GM23248 (cell line): ENCODE results near the gene PTPN7. TPM values are rescaled to one million over a fixed set of nuclear protein-coding genes. Genes with fewer than 3 reads are reported as not detected.
"Not testable (repeated sequence)": the region's sequence is repeated elsewhere in the genome, so short reads cannot be mapped to it uniquely, and the experiment has no call there.

Experiments used
- DNase-seq: peaks from one replicate; pipeline ENCODE4 v3.0.0-alpha.2; 2015
- H2AFZ ChIP-seq: fragments of 200-600 bp; sonication (generic); 2 replicates; pipeline ENCODE4 v1.6.1; 2016; ENCODE audit warnings: antibody characterized with exemption
- H3F3A ChIP-seq: fragments of 200-600 bp; sonication (generic); 2 replicates; pipeline ENCODE4 v1.6.1; 2016; ENCODE audit warnings: mild to moderate bottlenecking, antibody characterized with exemption, mixed run types; ENCODE audit not compliant: insufficient read depth
- H3K27ac ChIP-seq: fragments of 200-600 bp; sonication (generic); 2 replicates; pipeline ENCODE4 v1.5.1; 2016; ENCODE audit warnings: mild to moderate bottlenecking
- H3K27me3 ChIP-seq: fragments of 200-600 bp; sonication (generic); replicated peaks from 2 replicates; pipeline ENCODE4 v1.6.1; 2016; ENCODE audit warnings: mild to moderate bottlenecking; ENCODE audit not compliant: insufficient read depth
- H3K36me3 ChIP-seq: fragments of 200-600 bp; sonication (generic); 2 replicates; pipeline ENCODE4 v1.6.1; 2016; ENCODE audit warnings: low read depth, mild to moderate bottlenecking
- H3K4me1 ChIP-seq: fragments of 200-600 bp; sonication (generic); 2 replicates; pipeline ENCODE4 v1.6.1; 2016; ENCODE audit warnings: mild to moderate bottlenecking; ENCODE audit not compliant: insufficient read depth
- H3K4me2 ChIP-seq: fragments of 200-600 bp; sonication (generic); one replicate; pipeline ENCODE4 v1.6.1; 2016; ENCODE audit warnings: mild to moderate bottlenecking; ENCODE audit not compliant: unreplicated experiment
- H3K4me3 ChIP-seq: fragments of 200-600 bp; sonication (generic); 2 replicates; pipeline ENCODE4 v1.5.1; 2016; ENCODE audit warnings: mild to moderate bottlenecking
- H3K79me2 ChIP-seq: fragments of 200-600 bp; sonication (generic); 2 replicates; pipeline ENCODE4 v1.6.1; 2016; ENCODE audit warnings: mild to moderate bottlenecking; ENCODE audit not compliant: insufficient read depth
- H3K9ac ChIP-seq: fragments of 200-600 bp; sonication (generic); 2 replicates; pipeline ENCODE4 v1.6.1; 2016; ENCODE audit warnings: mild to moderate bottlenecking
- H3K9me2 ChIP-seq: fragments of 200-600 bp; sonication (generic); 2 replicates; pipeline ENCODE4 v1.6.1; 2016; ENCODE audit warnings: mixed run types, mild to moderate bottlenecking, moderate library complexity; ENCODE audit not compliant: insufficient read depth
- H3K9me3 ChIP-seq: fragments of 200-600 bp; sonication (generic); one replicate; pipeline ENCODE4 v1.6.1; 2017; ENCODE audit warnings: low read depth
- H4K20me1 ChIP-seq: fragments of 200-600 bp; sonication (generic); 2 replicates; pipeline ENCODE4 v1.6.0; 2016; ENCODE audit not compliant: insufficient read depth
- EZH2 ChIP-seq: fragments of 200-600 bp; sonication (generic); IDR thresholded peaks from 2 replicates; pipeline ENCODE4 v1.6.1; 2018; ENCODE audit warnings: antibody characterized with exemption, mild to moderate bottlenecking; ENCODE audit not compliant: insufficient read depth, poor library complexity, severe bottlenecking
- EZH2phosphoT487 ChIP-seq: fragments of 200-600 bp; sonication (generic); IDR thresholded peaks from 2 replicates; pipeline ENCODE4 v1.6.1; 2018; ENCODE audit warnings: antibody characterized with exemption, moderate library complexity, mild to moderate bottlenecking, low read depth; ENCODE audit not compliant: insufficient read depth
- WGBS, 2 experiments: methylation state at CpG; one replicate each; pipeline ENCODE4 v1.1.6; 2015 to 2017; ENCODE audit warnings: low lambda C conversion rate in 2 of 2, low coverage in 1 of 2; ENCODE audit errors: missing lambda C conversion rate in 2 of 2; 5-methylcytosine and 5-hydroxymethylcytosine counted together
- in situ Hi-C: fragments of 300-500 bp; cut with MboI; formaldehyde crosslinking; loops from 2 replicates; pipeline ENCODE4 v1.15.0; 2020
- polyA plus RNA-seq: library from polyadenylated mRNA; unstranded; fragments of >200 nt; fragmentation: Nextera tagmentation; extraction: Ambion mirVana; gene quantifications from 2 replicates; pipeline ENCODE4 v1.2.1, GENCODE V29; 2016
- total RNA-seq: library from RNA; depleted of rRNA; stranded (reverse); fragments of >200 nt; shearing (Covaris generic); gene quantifications from 2 replicates; pipeline ENCODE4 v1.2.3, GENCODE V29; 2014

The PTPN7 gene
- total and polyA plus RNA-seq, 2 experiments from 2014 or later, result not detected

GRCh38 chr1:202150187-202150586 is 10.2 kb downstream of the PTPN7 start:
- Histone ChIP-seq H3F3A (no peaks in the 10 kb centered on the region), H3K36me3 (no peaks in the 10 kb centered on the region), H3K27ac (no peak overlapping the region), H3K9ac (no peak overlapping the region), H2AFZ (no peak overlapping the region), H3K4me3 (no peak overlapping the region), H3K9me2 (no peaks in the 10 kb centered on the region), H3K27me3 (0 out of 2 replicates have a peak, but pooled peaks cover 5% of the 10 kb centered on the region), H3K79me2 (0 out of 2 replicates have a peak, but pooled peaks cover 4% of the 10 kb centered on the region), H4K20me1 (no peaks in the 10 kb centered on the region), H3K9me3 (no peaks in the 10 kb centered on the region), H3K4me1 (peaks cover 7% of the 10 kb centered on the region; the same call in 1 of the 2 replicates), H3K4me2 (no peak overlapping the region)
- in situ Hi-C loops, result no loop called here
- TF ChIP-seq EZH2phosphoT487, result no peak
- no peak for DNase-seq
- WGBS, 2 experiments, result 81 to 85% methylated on average over 9 of the region's 9 CpGs

GRCh38 chr1:202149566-202149965 is 10.8 kb downstream of the PTPN7 start:
- in situ Hi-C loops, result no loop called here
- no peaks in the 10 kb centered on the region for H4K20me1 ChIP-seq
- no peaks in the 10 kb centered on the region for H3K9me2 ChIP-seq
- WGBS, 2 experiments, result 32 to 47% methylated on average over 4 of the region's 4 CpGs
- DNase-seq, result peak; percentile 71
- no peak overlapping the region for H3K4me3 ChIP-seq
- H2AFZ ChIP-seq, result no peak overlapping the region
- peak overlapping the region; percentile 31 for H3K4me2 ChIP-seq
- no peaks in the 10 kb centered on the region for H3K36me3 ChIP-seq
- TF ChIP-seq EZH2, result no peak
- no peak for TF ChIP-seq EZH2phosphoT487
- H3K4me1 ChIP-seq, result peaks cover 9% of the 10 kb centered on the region; the same call in 1 of the 2 replicates
- 0 out of 2 replicates have a peak, but pooled peaks cover 5% of the 10 kb centered on the region for H3K27me3 ChIP-seq
- no peak overlapping the region for H3K27ac ChIP-seq
- H3K9me3 ChIP-seq, result no peaks in the 10 kb centered on the region
- 0 out of 2 replicates have a peak, but pooled peaks cover 10% of the 10 kb centered on the region for H3K79me2 ChIP-seq
- no peak overlapping the region for H3K9ac ChIP-seq
- H3F3A ChIP-seq, result no peaks in the 10 kb centered on the region

- TF ChIP-seq EZH2phosphoT487, result no peak
- no peak for TF ChIP-seq EZH2
- no peaks in the 10 kb centered on the region for H4K20me1 ChIP-seq
- peaks cover 17% of the 10 kb centered on the region for H3K79me2 ChIP-seq
- in situ Hi-C loops, result no loop called here
- H3K4me2 ChIP-seq, result no peak overlapping the region
- H3K9ac ChIP-seq, result no peak overlapping the region
- 68 to 82% methylated on average over 4 of the region's 4 CpGs for WGBS, 2 experiments
- no peaks in the 10 kb centered on the region for H3K9me2 ChIP-seq
- no peaks in the 10 kb centered on the region for H3F3A ChIP-seq
- H3K4me1 ChIP-seq, result peaks cover 9% of the 10 kb centered on the region; the same call in 1 of the 2 replicates
- H2AFZ ChIP-seq, result no peak overlapping the region
- no peak overlapping the region for H3K4me3 ChIP-seq
- no peaks in the 10 kb centered on the region for H3K9me3 ChIP-seq
- H3K36me3 ChIP-seq, result no peaks in the 10 kb centered on the region
- DNase-seq, result no peak
- no peak overlapping the region for H3K27ac ChIP-seq
- 0 out of 2 replicates have a peak, but pooled peaks cover 5% of the 10 kb centered on the region for H3K27me3 ChIP-seq
Measured at GRCh38 chr1:202148391-202148790, 12.0 kb downstream of the PTPN7 start.

GRCh38 chr1:202146993-202147392 is 13.4 kb downstream of the PTPN7 start:
- peaks cover 31% of the 10 kb centered on the region for H3K79me2 ChIP-seq
- no peak overlapping the region for H3K4me3 ChIP-seq
- no peak overlapping the region for H3K9ac ChIP-seq
- peaks cover 2% of the 10 kb centered on the region for H4K20me1 ChIP-seq
- no peaks in the 10 kb centered on the region for H3K9me2 ChIP-seq
- no peaks in the 10 kb centered on the region for H3K9me3 ChIP-seq
- H2AFZ ChIP-seq, result no peak overlapping the region
- H3K4me2 ChIP-seq, result no peak overlapping the region
- TF ChIP-seq EZH2phosphoT487, result no peak
- no peak for TF ChIP-seq EZH2
- no peaks in the 10 kb centered on the region for H3K36me3 ChIP-seq
- peaks cover 9% of the 10 kb centered on the region; the same call in 1 of the 2 replicates for H3K4me1 ChIP-seq
- no peak for DNase-seq
- in situ Hi-C loops, result no loop called here
- WGBS, 2 experiments, result 63 to 70% methylated on average over 3 of the region's 3 CpGs
- no peaks in the 10 kb centered on the region for H3F3A ChIP-seq
- H3K27me3 ChIP-seq, result no peaks in the 10 kb centered on the region
- no peak overlapping the region for H3K27ac ChIP-seq

GRCh38 chr1:202146279-202146678 is 14.1 kb downstream of the PTPN7 start:
- DNase-seq, result no peak
- Histone ChIP-seq H4K20me1 (peaks cover 5% of the 10 kb centered on the region), H3K27me3 (no peaks in the 10 kb centered on the region), H3K79me2 (peaks cover 38% of the 10 kb centered on the region), H3K9ac (no peak overlapping the region), H2AFZ (no peak overlapping the region), H3K9me2 (no peaks in the 10 kb centered on the region), H3K9me3 (no peaks in the 10 kb centered on the region), H3K4me1 (peaks cover 9% of the 10 kb centered on the region; the same call in 1 of the 2 replicates), H3K27ac (no peak overlapping the region), H3K4me2 (no peak overlapping the region), H3K4me3 (no peak overlapping the region), H3F3A (no peaks in the 10 kb centered on the region), H3K36me3 (no peaks in the 10 kb centered on the region)
- in situ Hi-C loops, result no loop called here
- 92 to 97% methylated on average over 5 of the region's 5 CpGs for WGBS, 2 experiments
- TF ChIP-seq EZH2phosphoT487 (no peak), EZH2 (no peak)

- H3K4me1 ChIP-seq, H4K20me1 ChIP-seq, H3K27ac ChIP-seq, H3K4me2 ChIP-seq, DNase-seq, H3K9me3 ChIP-seq, H3F3A ChIP-seq, H2AFZ ChIP-seq, H3K36me3 ChIP-seq, H3K9ac ChIP-seq, H3K4me3 ChIP-seq, H3K9me2 ChIP-seq, in situ Hi-C loops, H3K27me3 ChIP-seq: not testable (repeated sequence)
- H3K79me2 ChIP-seq, result peaks cover 43% of the 10 kb centered on the region
- WGBS, 2 experiments, result 94 to 96% methylated on average over 7 to 8 of the region's 8 CpGs
Measured at GRCh38 chr1:202145744-202146140, 14.7 kb downstream of the PTPN7 start.
